Renal cortex interstitium (tissue), 11 donors: ENCODE measurements around the gene POU2F3. TPM values are rescaled to one million over a fixed set of nuclear protein-coding genes. Genes with fewer than 3 reads are reported as not detected.
A peak's percentile ranks its signal among the peaks of the same experiment; 100 is the strongest.

Experiments used
- DNase-seq, 11 donors: peaks; one replicate each; pipeline ENCODE4 v3.0.0-alpha.2; 2013; ENCODE audit warnings: low read depth in 9 of 11, low spot score in 4 of 11; ENCODE audit errors: extremely low read depth in 1 of 11
- polyA plus RNA-seq, 3 donors: library from polyadenylated mRNA; unstranded; fragments of 120-200 nt; gene quantifications; one replicate each; pipeline ENCODE4 v1.2.1, GENCODE V29; 2013; ENCODE audit not compliant: insufficient read length in 3 of 3

Gene POU2F3
- polyA plus RNA-seq, 3 donors, result 0.23 to 0.92 (median 0.36) TPM

DNA sequence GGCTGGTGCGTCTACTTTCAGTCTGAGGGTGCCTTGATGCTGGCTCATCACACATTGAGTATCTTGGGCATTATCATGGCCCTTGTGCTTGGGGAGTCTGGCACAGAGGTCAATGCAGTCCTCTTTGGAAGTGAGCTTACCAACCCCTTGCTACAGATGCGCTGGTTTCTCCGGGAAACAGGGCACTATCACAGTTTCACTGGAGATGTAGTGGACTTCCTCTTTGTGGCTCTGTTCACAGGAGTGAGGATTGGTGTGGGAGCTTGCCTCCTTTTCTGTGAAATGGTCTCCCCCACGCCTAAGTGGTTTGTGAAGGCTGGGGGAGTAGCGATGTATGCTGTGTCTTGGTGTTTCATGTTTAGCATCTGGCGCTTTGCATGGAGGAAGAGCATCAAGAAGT lies 90.1 kb downstream of the POU2F3 start:
- DNase-seq, result no peak

DNA sequence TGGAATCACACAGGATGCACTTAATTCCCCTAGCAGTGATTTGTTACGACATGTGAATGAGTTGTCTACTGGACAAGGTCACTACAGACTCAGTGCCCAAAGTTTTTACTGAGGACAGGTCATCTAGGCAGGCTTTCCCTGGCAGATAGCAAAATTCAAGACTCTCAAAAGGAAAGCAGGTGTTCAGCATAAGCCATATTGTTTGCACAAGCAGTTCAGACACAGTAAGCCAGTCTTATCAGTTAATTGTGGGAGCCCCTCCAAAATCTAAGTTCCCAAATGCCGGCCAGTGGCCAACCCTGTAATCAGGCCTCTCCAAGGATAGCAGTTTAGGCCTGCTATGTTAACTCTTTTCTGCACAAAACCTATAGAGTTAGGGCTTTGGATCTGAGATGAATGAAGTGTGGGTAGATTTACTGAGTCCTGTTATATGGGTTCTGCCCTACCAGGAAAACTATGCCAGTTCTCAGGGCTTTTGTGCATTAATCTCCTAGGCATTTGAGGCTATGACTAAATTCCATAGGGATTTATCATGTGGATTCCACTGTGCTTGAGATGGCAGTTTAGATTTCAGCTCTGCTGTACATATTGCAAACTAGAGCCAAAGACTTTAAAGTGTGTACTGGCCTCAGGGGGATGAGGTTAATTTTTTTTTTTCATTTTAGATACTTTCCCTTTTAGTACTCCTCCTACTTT lies 91.5 kb downstream of the POU2F3 start:
- no peak for DNase-seq

DNA sequence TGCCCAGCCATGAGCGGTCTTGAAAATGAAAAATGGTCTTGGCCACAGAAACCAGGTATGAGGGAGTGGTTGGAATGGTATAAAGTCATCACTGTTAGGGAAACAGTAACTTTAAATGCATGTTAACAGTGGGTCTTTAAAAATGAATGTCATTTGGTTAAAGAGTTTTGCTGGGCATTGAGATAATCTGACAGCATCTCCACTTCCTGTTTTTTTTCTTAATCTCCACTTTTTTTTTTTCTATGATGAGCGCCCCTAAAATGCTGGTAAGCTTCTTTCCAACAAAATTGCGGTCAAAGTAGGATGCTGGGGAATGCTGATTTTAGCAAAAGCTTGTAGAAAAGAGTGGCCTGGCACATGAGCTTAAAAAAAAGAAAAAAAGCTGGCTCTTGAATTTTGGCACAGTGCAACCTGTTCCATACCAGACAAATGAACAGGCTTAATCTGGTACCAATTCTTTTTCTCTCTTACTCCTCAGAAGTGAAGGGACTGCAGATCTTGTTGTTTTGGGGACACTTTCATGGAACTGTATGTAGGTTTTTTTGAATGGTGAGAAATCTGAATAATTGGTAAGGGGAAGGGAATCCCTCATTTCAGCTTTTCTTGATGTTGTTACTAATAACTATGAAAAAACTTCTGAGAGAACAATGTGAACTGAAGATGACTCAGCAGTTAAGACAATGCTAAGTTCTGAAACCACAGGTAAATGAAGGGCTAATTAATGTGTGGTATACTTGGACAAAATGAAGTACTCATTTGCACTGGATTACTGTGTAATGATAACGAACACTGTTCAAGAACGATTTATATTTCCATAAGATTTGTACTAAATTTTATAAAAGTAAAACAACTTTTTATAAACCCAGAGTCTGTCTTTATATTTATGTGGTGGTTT lies 93.1 kb downstream of the POU2F3 start:
- DNase-seq, result no peak

DNA sequence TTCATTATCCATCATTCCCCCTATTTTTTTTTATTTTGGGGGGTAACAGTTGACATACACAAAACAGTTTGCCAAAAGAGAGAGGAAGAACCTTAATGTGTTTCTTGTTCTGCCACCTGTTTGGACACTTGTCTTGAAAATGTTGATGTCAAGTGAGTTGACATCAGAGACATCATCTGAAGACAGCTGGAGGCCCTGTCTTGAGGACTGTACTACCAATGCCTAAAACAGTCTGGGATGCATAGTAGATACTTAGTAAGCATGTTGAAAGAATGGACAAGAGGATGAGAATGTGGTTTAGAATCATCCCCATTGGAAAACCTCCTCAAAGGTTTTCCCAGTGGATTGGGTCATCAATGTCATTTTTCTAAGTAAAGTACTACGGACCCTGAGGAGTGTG lies 93.9 kb downstream of the POU2F3 start:
- DNase-seq, result no peak

DNA sequence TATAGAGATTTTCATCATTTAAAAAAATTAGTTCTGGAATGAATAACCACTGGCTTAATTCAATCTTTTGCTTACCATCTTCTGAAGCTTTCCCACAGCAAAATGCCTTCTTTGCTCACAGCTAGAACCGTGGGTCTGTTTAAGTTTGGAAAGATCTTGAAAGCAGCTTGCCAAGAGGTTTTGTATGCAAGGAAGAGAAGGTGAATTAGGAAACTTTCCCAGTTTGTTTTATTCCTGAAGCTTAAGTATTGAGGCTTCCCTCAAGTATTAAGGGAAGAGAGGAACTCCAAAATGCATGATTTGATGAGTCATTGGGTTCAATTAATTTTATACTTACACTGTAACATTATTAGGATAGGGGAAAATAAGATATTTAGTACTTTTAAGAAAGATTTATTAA lies 94.4 kb downstream of the POU2F3 start:
- DNase-seq, result no peak

DNA sequence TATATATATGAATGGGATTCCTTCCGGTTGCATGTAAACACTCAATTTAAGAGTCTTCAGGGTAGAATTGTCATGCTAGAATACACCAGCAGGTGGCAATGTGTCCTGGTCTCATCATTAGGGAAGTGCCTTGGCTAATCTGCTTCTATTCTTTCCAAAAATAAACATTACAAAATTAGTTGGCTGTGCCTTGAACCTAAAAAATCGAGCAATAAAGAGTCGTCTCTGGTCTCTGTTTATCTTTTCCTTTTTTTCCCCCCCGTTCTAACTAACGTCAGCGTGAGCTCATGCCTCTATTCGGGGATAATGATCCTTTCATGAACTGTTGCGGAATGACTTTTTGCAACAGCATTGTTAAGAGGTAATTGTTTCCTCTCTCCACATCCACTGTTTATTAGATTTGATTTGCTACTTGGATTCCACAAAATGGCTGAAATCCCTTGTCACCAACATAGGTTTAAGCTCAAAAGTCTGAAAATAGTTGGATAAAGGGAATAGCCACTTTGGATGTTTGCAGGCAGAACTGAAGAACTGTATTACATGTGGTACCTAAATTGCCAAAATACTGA lies 95.0 kb downstream of the POU2F3 start:
- peak in 10 of 11 donors; percentile 69 to 87 (median 81) for DNase-seq

DNA sequence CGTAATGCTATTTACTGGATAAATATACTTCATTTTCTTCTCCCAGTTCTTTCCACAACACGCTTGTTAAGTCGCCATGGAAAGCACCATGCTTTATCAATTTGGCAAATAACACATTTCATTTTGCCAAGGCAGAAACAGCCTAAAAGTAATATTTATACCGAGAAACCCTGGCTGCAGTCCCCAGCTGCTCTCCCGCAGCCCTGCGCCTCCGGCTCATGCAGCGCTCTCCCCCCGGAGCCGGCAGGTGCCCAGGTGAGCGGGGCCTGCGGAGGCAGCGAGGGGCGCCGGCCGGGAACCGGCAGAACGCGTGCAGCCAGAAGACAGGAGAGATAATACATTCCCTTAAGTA lies 95.6 kb downstream of the POU2F3 start:
- DNase-seq, result no peak

DNA sequence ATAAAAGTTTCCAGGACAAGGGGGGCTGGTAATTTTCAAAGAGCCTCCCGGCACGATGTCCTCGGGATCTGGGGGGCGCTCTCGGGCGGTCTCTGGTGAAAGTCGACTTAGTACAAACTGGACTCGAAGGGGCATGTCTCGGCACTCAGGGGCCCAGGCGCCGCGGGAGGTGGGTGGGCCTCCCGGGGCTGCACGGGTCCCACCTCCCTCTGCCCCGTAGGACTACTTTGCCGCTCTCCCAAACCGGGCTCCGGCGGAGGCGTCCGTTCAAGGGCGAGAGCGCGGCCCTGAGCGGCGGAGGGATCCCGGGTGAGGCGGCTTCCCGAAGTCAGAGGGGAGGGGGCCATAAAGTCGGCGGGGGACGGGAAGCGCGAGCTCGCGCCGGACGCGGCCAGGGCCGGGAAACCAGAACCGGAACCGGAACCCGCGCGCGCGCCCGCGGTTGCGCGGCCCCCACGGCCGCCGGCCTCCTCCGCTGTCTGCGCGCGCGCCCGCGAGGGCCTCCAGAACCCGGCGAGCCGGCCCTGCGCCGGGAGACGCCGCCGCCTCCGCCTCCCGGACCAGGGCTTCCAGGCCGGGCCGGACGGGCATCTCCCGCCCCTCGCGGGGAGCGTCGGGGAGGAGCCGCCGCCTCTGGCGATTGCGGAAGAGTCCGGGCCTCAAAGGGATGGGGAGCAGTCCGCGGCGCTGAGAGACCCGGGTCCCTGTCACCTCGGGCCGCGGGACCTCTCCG lies 96.1 kb downstream of the POU2F3 start, which contains the start of gene ARHGEF12:
Gene ARHGEF12 (plus strand): TSS at position 506 of the 733 bp plus-strand sequence. CDS start 831 bp downstream, outside the sequence.
- DNase-seq, result peak in 10 of 11 donors; percentile 92 to 97 (median 95)

DNA sequence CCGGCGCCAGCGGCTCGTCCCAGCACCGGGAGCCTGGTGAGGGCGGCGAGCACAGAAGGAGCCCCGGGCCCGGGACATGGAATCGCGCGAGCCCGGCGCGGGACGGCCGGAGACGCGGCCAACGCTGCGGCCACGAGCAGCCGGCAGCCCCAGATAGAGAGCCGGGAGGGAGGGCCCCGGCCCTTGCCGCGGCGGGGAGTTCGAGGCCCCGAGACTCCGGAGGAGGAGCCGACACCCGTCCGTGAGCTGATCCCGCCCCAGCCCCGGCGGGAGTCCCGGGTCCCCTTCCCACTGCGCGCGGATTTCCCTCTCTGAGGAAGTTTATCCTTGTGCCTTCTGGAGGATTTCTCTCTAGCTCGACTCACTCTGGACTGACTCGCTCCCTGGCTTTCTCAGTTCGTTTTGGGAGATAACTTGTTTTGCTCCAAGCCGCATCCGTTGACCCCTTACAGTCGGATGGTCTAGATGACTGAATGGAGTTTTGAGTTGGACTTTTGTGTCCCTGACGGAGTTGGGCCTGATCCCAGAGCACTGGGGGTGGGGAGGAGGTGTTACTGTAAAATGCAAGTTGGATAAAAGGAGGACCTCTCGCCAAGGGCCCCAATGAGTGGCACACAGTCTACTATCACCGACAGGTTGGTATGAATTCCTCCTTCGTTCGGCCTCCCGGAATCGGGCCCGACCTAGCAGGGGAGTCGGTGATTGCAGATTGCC lies 96.9 kb downstream of the POU2F3 start:
- peak in 1 of 11 donors; percentile 40 for DNase-seq

DNA sequence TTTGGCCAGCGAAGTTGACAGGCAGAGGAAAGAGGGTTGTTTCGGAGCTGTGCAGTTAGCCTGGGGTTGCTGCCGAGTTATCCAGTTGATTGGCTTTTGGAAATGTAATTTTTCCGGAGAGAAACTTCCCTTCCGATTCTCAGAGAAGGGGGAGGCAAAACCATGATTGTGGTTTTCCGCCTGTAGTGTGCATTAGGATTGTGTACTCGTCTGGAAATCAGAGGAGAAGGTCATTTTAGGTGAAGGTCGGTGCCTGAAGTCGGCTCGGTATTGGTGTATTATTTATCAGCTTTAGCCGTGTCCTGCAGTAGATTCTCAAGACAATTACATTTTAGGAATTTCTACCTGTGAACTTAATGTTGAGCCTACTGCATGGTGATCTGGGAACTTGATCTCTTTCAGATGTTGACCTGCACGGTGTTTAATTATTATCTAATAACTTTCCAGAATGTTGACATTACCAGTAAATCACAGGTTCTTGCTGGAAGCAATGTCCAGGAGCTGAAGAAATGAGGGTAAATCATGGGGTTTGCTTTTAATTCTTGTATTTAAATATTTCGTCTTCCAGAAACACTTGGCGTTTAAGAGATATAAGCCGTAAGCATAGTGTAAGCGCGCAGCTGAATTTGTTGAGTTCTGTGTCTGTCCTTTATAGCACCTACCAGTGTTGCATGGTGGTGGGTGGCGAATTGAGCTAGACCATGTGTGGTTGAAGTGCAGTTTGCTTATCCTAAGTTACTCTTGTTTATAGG lies 97.6 kb downstream of the POU2F3 start:
- DNase-seq, result no peak

DNA sequence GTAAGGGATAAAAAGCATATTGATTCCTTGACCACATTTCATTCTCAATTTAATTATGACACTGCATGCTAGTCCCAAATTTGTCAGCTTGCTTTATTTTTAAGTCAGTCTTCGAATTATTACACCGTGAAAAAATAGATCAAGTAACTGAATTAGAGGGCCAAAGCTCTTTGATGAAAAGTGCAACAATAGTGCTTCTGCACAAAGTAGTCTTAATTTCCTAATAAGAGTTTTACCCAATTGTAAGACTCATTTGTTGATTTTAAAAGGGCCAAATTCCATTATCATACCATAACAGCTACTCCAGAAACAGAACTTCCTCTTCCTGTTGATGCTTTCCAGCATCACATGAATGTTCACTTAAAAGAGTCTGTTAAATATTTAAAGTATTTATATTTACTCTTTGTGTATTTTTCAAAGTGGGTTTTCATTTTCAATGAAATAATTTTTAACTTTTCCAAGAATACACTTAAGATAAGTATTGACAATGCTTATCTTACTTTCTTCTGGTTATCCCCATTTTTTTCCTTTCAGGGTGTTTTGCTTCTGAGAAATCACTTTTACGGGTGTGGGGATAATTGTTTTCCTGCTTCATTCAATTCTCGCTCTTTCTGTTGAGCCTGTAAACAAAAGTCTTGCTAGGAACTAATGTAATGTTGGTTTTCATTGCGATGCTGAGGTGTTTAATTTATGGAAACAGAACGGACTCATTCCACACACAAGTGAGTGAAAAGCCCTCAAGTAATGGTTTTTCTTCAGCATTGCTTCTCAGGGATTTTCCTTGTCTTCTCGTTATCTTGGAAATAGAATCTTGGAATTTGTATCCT lies 98.4 kb downstream of the POU2F3 start:
- no peak for DNase-seq

DNA sequence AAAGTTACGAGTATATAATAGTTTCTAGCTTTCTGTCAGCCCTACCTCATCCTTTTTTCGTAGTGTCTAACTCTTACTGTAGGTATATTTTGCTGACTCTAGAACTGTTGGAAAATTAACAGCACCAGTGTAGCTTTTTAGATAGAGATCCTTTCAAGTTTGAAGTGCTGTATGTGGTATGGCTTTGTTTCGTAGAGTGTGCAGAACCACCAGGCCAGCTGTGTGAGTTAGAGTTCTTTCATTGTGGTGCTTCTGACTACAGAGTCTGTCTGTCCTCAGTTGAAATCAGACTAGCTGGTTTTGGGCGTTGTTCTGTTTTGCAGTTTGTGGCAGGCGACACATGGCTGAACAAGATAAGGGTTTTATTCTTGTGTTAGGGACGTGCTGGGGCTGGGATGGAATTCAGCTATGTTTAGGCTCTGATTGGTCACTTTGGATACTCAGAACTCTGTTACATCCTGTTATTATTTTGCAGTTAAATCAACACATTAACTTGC lies 99.5 kb downstream of the POU2F3 start:
- DNase-seq, result no peak

DNA sequence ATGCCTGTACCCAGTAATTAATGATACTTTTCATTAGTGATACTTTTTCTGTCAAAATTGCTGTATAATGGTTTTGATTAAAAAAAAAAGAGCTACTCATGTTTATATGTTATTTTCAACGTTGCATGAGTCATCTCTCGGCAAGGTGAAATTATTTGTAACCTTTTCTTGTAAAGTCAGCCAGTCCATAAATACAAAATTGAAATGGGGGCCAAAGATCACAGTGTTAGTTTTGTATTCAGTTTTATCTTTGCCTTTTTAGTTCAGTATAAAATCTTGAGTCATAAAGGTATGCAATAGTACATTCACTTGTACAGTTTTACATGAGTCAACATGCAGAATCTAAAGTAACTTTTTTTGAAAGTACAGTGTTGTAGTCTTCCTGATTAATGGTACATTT lies 100.6 kb downstream of the POU2F3 start:
- DNase-seq, result no peak

DNA sequence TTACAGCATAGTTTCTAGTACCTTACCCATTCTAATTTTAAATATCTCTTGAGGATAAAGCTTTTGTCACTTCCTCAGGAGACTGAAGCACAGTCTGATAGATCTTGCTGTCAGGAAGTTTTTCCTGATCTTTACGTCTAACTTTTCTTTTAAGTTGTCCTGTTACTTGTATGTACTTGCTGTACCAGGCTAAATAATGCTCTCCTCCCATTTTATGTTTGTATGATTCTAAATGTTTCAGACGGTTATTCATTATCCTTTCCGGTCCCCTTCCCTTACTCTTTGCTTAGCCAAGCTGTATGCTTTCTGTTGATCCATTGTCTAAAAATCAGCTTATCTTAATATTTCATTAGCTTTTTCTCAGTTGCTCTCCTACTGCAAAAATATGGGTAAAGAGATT lies 102.3 kb downstream of the POU2F3 start:
- no peak for DNase-seq

DNA sequence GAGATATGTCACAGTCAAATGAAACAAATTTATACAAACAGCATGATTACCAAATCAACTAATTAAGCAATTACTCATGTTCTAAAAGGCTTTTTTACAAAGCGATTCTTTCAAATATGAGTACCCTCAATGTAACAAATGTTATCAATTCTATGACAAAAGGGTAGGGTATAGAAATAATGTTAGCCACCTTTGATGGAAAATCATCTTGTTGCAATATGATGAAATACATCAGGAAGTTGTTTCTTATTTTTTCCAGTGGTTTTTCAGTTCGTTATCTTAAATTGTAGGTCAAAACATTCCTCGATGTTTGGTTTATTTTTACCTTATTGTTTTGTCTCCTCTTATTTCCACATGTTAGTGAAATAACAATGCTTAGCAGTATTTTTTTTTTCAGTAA lies 102.7 kb downstream of the POU2F3 start:
- DNase-seq, result no peak

DNA sequence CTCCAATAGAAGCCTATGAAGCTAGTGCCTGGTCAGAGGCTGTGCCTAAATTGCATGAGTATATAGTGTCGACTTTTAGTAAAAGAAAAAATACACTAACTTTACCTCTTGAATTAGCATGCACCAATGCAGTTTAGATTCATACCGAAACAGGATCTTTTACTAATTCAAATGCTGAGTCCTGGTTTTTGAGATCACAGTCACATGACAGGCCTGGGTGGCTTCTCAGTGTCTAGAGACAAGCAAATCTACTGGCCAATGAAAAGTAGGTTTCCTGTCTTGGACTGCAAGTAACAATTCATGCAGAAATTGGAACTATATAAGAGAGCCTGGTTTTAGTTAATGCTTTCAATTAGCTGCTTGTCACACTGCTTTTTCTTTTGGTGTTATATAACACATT lies 103.5 kb downstream of the POU2F3 start:
- DNase-seq, result no peak
